HepG2 (cell line): ENCODE data around the gene LUC7L2.
"Not testable (repeated sequence)": the region's sequence is repeated elsewhere in the genome, so short reads cannot be mapped to it uniquely, and the experiment has no call there.

ENCODE experiments used
- FOXK1 ChIP-seq: sonication (generic); formaldehyde crosslinking; IDR thresholded peaks from 2 replicates; pipeline ENCODE4 v1.4.0; 2020; ENCODE audit warnings: low read depth, missing genetic modification reagents, borderline replicate concordance
- MLX ChIP-seq: IDR thresholded peaks from 2 replicates; pipeline ENCODE4 v1.6.1; 2016
- XRCC5 ChIP-seq: fragments of 200-400 bp; formaldehyde crosslinking; optimal IDR thresholded peaks from 2 replicates; pipeline ENCODE3; 2017; ENCODE audit warnings: mild to moderate bottlenecking, low read length
- ZNF615 ChIP-seq: sonication (generic); formaldehyde crosslinking; IDR thresholded peaks from 2 replicates; pipeline ENCODE4 v1.5.0; 2020; ENCODE audit warnings: mild to moderate bottlenecking, missing genetic modification reagents, borderline replicate concordance

- not testable (repeated sequence) for TF ChIP-seq XRCC5; FOXK1; ZNF615 (CRISPR knock-in tag); MLX (CRISPR knock-in tag)
Observed at GRCh38 chr7:139467729-139468128, 108.0 kb downstream of the LUC7L2 start.
